ENCODE measurements around the gene TMEM270.
A peak's percentile ranks its signal among the peaks of the same experiment; 100 is the strongest.

- TF ChIP-seq POLR2A (IDR thresholded peaks at IDR 0.05) = no peak
- peak in 1 of 5 experiments; percentile 4 for TF ChIP-seq CTCF (IDR thresholded peaks at IDR 0.05 in 4 of 5, conservative IDR thresholded peaks at IDR 0.05 in 1 of 5)
Measured at GRCh38 chr7:73896454-73896853, 35.5 kb downstream of the TMEM270 start.

Measured in gastrocnemius medialis (tissue), 4 donors.